Heart left ventricle (tissue), 13 donors: Measurements from ENCODE around the gene MYBPHL.

Source experiments
- POLR2A ChIP-seq, 2 donors: fragments of 450-650 bp; IDR thresholded peaks; one replicate each; pipeline ENCODE4 v1.6.1; 2017; ENCODE audit warnings: antibody characterized with exemption in 2 of 2, mild to moderate bottlenecking in 2 of 2, moderate library complexity in 2 of 2
- TF ChIP-seq, protein P1 (sequence below), 12 donors: fragments of 200-600 bp; sonication (generic) in 4 of 12; IDR thresholded peaks; one replicate each; pipeline versions ENCODE4 v1.5.0 to v1.8.0; 2018 to 2022; ENCODE audit warnings: antibody characterized with exemption in 12 of 12, mild to moderate bottlenecking in 5 of 12
- donor health status: ischemic (EF 13 %, LVEDD 7.1; RV severe dilation, severe dysfunction).
- donor health status: DM: no; HTN: yes; CAD: no.
- donor health status: DM: no; HTN: no; CAD: no.
- donor health status: ischemic (EF 25% LVEDD 6.9; RV normal size, moderate dysfunction).
- donor health status: ischemic (EF 25% LVEDD 5.7; RV mildly dilated, moderate dysfunction).
- donor health status: ischemic (EF 35%, LVEDD 5.7; RV mildly dilated, moderate dysfunction).
- donor health status: nonischemic (EF 11% LVEDD 7.7; RV severe dilation, severe dysfunction).
- donor health status: DM: yes; HTN: yes; CAD: no.
- donor health status: PGD.
- donor health status: ischemic (EF 29% LVEDD 5.4; RV normal size, mild dysfunction).
- donor health status: nonischemic (EF 23%, LVEDD 6.1; RV moderate dilation, normal function).

DNA sequence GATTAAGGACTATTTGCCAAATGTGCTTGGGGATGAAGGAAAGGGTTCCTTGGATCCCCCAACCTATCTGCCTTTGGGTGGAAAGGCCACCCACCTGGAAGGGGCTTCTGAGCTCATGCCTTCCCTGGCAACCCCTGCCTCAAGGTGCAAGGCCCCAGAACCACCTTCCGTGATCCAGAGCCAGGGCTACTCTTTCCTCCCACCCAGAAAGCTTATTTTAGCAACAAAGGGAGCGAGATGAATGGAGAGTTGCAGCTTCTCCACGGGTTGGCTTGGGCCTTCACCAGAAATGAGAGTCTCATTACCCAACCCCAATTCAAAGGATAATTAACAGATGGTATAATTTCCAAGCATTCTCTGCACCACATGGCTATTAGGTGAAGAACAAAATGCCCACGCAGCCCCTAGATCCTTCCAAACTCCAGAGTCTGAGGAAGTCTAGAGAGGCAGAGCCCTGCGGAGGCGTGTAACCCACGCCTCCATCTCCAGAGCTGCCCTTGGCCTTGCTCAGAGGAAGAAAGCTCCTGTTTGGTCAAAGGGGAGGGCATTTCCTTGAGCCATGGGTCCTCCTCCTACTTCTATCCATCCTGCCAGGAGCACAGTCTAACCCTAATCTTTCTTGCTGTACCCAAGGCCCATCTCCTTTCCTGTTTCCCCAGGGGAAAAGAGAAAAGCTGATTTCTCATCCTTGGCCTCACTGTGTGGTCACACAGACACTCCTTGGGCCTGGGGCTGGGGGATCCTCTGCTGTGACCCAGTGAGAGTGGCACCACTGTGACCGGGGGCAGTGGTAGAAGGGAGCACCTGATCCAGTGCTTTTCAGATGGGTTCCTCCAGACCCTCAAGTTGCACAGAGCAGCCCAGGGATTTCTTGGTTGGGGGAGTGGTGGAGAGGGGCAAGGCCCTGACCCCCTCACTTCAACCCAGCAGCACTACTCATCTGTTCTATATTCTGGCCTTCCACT lies 59.1 kb downstream of the MYBPHL start:
- TF ChIP-seq, protein P1, sequence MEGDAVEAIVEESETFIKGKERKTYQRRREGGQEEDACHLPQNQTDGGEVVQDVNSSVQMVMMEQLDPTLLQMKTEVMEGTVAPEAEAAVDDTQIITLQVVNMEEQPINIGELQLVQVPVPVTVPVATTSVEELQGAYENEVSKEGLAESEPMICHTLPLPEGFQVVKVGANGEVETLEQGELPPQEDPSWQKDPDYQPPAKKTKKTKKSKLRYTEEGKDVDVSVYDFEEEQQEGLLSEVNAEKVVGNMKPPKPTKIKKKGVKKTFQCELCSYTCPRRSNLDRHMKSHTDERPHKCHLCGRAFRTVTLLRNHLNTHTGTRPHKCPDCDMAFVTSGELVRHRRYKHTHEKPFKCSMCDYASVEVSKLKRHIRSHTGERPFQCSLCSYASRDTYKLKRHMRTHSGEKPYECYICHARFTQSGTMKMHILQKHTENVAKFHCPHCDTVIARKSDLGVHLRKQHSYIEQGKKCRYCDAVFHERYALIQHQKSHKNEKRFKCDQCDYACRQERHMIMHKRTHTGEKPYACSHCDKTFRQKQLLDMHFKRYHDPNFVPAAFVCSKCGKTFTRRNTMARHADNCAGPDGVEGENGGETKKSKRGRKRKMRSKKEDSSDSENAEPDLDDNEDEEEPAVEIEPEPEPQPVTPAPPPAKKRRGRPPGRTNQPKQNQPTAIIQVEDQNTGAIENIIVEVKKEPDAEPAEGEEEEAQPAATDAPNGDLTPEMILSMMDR (IDR thresholded peaks at IDR 0.05): no peak
- no peak for TF ChIP-seq POLR2A (IDR thresholded peaks at IDR 0.05)
